Stimulated activated CD4-positive, alpha-beta T cell treated with anti-CD3 and anti-CD28 coated beads, Interleukin-12 subunit alpha, Interleukin-12 subunit beta, amount 100 ng/mL, for 24 hours (primary cell): ENCODE results near the gene TAF6.

Source experiments
- DNase-seq, 2 experiments: peaks; one replicate each; pipeline ENCODE4 v3.0.0-alpha.2; 2020; ENCODE audit warnings: low read depth in 2 of 2

The TAF6 gene

DNA sequence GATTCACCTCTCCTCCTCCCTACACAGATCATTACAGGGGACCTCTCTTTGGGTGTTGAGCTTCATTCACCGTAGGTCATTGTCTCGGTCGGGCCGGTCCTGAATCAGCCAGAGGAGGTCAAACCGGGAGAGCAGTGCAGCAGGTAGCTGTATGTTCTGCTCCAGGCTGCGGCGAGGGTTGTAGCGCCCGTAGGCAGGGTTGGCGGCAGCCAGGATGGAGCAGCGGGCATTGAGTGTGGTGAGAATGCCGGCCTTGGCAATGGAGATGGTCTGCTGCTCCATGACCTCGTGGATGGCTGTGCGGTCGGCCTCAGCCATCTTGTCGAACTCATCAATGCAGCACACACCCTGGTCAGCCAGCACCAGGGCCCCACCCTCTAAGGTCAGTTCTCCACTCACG lies 23.5 kb downstream of the TAF6 start:
- DNase-seq, result no peak

DNA sequence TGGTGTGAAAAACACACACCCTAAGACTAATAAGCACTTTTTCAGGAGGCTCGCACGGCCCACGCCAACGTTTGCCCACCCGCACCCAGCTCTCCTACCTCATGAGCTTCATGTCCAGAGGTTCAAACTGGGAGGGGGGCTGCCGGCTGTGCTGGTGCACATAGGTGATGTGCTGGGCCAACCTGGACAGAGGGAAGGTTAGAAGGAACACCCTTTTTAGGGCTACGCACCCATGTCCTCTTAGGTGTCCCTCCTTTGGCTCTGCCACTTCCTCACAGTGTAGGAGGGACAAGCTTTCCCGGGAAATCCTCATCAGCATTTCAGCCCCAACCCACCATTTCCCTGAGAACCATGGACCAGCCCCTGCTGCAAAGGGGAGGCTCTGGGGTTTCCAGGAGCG lies 23.9 kb downstream of the TAF6 start:
- no peak for DNase-seq

- no peak for DNase-seq
These were observed 25.2 kb downstream of the TAF6 start for GRCh38 chr7:100093925-100094486.

DNA sequence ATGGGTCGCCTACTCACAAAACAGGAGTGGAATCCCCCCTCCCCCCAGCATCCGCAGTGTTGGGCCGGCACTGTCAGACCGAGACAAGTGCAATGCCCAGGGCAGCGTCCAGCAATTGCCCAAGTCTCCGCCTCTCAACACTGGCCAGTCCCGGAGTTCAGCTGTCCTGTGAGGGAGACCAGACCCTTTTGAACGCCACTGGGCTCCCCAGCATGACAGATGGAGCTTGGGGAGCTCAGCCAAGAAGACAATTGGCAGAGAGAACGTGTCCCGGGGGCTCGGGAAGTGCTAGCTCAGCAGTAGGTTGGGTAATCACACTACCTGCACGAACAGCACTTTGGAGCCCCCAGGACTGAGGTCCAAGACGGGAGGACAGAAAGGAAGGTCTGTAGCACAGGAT lies 25.7 kb downstream of the TAF6 start:
- no peak for DNase-seq

DNA sequence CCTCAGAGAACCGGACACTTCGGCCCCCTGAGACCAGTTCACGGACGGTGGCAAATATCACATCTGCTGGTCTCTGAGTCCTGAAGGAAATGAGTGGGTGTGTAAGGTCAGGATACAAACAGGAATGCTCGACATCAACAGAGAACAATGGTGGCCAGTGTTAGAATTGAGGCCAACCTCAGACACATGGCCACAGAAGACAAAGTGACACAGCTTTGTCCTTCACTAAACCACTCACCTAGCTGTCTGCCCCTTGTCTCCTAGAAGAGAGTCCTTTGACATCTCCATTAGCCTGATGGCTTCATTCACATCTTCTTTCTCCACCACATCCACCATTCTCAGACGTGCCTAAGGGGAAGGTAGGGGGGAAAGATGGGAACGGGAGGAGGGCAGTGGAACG lies 26.1 kb downstream of the TAF6 start:
- no peak for DNase-seq

- DNase-seq, result no peak
These were observed 27.6 kb downstream of the TAF6 start for GRCh38 chr7:100091411-100092181.

- DNase-seq, result no peak
These were observed 28.4 kb downstream of the TAF6 start for GRCh38 chr7:100090527-100091410.

GRCh38 chr7:100089458-100090196 lies 29.5 kb downstream of the TAF6 start:
- DNase-seq, result no peak

- peak; percentile 74 to 86 for DNase-seq
These were observed 30.3 kb downstream of the TAF6 start, which contains the start of gene COPS6 for GRCh38 chr7:100088621-100089457. Gene COPS6, plus strand, starts transcription at chr7:100088969. Its CDS starts 22 bp downstream, at chr7:100088991.

DNA sequence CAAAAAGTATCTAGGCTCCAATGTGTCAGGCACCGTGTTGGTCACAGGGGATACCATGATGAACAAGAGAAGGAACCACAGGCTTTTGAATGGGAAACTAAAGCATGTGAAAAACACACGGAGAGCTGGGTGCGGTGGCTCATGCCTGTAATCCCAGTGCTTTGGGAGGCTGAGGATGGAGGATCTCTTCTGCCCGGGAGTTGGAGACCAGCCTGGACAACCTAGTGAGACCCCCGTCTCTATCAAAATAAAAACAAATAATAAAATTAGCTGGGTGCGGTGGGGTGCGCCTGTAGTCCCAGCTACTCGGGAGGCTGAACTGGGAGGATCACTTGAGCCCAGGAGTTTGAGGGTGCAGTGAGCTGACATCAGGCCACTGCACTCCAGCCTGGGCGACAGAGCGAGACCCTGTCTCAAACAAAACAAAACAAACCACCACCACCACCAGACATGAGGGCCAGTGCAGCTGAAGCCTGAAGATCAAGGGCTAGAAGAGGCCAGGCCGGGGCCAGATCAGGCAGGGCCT lies 31.0 kb downstream of the TAF6 start:
- no peak for DNase-seq

GRCh38 chr7:100087055-100087750 lies 32.0 kb downstream of the TAF6 start:
- no peak for DNase-seq

GRCh38 chr7:100085515-100085914 lies 33.6 kb downstream of the TAF6 start:
- DNase-seq, result no peak

- no peak for DNase-seq
These were observed 36.2 kb downstream of the TAF6 start for GRCh38 chr7:100082978-100083377.

DNA sequence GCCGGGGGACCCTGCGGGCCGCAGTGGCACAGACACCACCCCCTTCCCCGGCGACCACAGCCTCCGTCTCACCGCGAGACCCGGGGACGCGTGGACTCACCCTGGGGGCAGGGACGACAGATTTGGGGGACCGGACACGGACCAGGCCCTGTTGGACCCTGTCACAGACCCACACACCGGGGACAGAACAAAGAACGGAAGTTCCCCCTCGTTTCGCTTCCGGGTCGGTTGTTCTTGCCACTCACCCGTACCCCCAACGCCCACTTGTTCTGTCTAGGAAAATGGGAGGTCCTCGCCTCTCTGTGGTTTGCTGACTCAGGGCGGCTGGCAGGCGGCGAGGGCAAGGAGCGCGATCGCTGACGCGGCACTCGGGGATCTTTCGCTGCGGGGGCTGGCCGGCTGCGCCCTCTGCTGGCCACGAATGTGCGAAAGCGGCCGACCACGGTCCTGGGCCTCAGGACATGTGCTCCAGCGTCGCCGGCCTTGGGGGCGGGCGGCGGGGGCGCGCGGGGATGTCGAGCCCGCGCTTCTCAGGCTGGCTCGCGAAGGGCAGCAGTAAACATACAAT lies 37.5 kb downstream of the TAF6 start, which contains the start of gene ZNF3:
ZNF3 (minus strand) TSS at position 189 of the 568 bp plus-strand sequence. CDS start 4,366 bp downstream, outside the sequence.
- DNase-seq, result peak; percentile 96 to 97

- DNase-seq, result no peak
These were observed 38.1 kb downstream of the TAF6 start for GRCh38 chr7:100080907-100081534.

- DNase-seq, result no peak
These were observed 40.1 kb downstream of the TAF6 start for GRCh38 chr7:100079024-100079560.

- DNase-seq, result no peak
These were observed 42.0 kb downstream of the TAF6 start for GRCh38 chr7:100077205-100077604.

GRCh38 chr7:100075418-100075817 lies 43.7 kb downstream of the TAF6 start:
- DNase-seq, result no peak

- DNase-seq, result no peak
These were observed 44.3 kb downstream of the TAF6 start for GRCh38 chr7:100074841-100075240.
